GM18951 (cell line): Measurements from ENCODE around the gene DENND4A.

Experiments
- POLR2A ChIP-seq: IDR thresholded peaks from 4 replicates; pipeline ENCODE4 v1.6.1; 2011; ENCODE audit warnings: mild to moderate bottlenecking; ENCODE audit not compliant: insufficient read length, insufficient read depth; ENCODE audit errors: extremely low read depth
- in situ Hi-C: fragments of 300-500 bp; cut with MboI; formaldehyde crosslinking; loops from one replicate; pipeline ENCODE4 v1.12.0; 2022; ENCODE audit warnings: low sequenced_read_pairs, mixed read lengths, inconsistent platforms; ENCODE audit not compliant: unreplicated experiment

The DENND4A gene

DNA sequence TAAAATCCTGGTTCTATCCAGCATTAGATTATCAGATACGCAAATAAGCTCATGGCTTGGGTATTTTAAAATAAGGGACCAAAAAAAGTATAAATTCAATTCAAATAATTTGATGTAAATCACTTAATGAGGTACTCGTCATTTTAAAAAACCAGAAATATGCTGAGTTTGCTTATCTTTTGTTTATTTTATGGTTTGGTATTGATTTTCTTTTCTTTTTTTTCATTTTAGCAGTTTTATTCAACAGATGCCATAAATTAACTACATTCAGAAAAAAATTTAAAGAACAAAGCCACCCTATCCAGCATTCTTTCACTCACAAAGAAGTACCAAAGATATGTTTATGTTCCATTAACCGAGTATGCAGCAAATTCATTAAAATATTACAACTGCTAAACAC is 22.6 kb downstream of the DENND4A start:
- in situ Hi-C loops, result no loop called here
- no peak for TF ChIP-seq POLR2A

DNA sequence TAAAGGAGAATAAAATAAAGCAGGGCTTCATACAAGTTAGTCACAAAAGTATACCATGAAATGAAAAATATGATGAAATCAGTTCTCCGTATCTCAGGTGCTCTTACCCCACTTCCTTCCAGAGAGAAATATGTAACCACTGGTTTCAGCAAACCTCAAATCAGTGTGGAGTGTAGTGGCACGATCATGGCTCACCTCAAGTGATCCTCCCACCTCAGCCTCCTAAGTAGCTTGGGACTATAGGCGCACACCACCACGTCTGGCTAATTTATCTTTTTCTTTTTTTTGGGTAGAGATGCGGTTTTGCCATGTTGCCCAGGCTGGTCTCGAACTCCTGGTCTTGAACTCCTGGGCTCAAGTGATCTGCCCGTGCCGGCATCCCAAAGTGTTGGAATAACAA is 24.2 kb downstream of the DENND4A start:
- no peak for TF ChIP-seq POLR2A
- in situ Hi-C loops, result no loop called here

DNA sequence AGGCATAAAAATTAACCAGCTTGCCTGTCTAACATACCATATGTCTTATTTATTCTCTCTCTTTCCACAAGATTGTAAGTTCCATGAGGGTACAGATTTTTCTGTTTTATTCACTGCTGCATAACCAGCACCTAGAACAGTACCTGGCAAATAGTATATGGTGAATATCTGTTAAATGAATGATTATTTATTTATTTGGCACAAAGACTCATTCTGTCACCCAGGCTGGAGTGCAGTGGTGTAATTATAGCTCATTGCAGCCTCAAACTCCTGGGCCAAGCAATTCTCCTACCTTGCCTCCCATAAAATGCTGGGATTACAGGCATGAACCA is 24.9 kb downstream of the DENND4A start:
- no peak for TF ChIP-seq POLR2A
- in situ Hi-C loops, result no loop called here

DNA sequence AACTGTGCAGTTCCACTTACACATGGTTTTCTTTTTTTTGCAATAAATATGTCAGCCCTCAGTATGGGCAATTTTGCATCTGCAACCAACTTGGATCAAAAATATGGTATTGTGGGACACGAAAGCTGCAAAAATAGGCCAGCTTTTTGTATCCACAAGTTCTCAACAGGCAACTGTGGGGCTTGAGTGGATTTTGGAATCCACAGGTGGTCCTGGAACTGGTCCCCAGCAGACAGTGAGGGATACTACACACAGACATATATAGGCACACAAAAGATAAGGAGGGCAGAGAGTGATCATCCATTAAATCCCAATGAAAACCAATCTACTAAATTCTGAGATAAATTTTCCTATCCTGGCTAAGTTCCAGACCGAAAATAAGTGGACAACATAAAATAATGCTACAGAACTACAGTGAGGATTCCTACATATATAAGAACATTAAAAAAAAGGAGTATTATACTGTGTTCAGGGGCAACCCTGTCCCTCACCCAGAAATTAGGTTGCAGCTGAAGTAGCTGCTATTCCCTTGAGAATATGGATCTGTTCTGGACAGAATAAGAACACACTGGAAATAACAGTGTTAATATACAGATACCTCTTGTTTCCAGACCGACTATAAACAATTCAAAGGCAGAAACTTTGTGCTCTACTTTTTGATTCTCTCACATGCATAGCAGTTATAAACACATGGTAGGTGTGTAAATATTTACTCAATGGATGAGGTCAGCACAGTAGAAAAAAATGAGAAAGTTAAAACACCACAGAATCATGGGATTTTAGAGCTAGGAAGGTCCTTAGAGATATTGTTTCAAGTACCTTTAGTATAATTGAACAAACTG is 25.4 kb downstream of the DENND4A start:
- in situ Hi-C loops, result no loop called here
- TF ChIP-seq POLR2A, result no peak

DNA sequence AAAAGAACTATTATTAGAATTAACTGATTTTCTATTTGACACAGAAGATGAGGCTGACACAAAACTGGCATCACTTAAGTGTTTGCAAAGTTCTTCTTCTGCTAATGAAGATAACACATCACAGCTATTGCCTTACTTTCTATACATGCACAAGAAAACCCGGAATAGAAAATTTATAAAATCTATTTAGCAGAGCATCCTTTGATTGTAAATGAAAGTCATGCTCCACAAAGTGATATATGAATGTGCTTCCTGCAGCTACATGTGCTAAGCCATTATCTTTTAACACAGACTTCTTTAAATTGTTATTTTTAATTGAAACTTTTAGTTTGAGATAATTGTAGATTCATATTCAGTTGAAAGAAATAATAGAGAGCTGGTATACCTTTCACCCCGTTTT is 27.0 kb downstream of the DENND4A start:
- in situ Hi-C loops, result no loop called here

DNA sequence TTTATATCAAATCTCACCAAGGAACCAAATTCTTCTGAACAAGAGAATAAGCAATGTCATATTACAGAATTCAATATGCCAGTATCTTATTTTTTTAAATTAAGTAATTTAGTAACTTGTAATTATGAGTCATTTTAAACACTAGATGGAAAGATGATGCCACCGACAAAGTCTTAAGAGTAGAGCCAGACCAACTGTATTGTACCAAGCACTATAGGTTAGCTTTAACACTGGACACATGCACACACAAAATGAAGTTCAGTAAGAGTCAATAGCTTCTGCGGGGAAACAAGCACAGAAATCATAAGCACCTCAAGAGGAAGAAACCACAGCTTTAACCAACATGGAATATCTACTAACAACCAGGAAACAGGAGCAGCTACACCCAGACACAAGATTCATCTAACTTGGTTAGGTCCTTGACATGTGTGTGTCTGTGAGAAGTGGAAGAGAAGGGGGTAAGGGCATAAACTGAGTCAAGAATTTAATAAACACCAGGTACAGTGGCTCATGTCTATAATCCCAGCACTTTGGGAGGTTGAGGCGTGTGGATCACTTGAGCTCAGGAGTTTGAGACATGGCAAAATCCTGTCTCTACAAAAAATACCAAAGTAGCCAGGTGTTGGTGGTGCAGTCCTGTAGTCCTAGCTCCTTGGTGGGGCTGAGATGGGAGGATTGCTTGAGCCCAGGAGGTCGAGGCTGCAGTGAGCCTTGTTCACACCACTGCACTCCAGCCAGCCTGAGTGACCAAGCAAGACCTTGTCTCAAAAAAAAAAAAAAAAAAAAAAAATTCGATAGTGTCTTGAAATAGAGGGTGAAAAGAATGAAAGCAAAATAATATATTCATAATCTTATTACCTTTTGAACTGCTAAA is 28.9 kb downstream of the DENND4A start:
- in situ Hi-C loops, result no loop called here
- TF ChIP-seq POLR2A, result no peak

More for the DNA sequence above, 27.0 kb downstream of the DENND4A start:
- TF ChIP-seq POLR2A, result no peak

DNA sequence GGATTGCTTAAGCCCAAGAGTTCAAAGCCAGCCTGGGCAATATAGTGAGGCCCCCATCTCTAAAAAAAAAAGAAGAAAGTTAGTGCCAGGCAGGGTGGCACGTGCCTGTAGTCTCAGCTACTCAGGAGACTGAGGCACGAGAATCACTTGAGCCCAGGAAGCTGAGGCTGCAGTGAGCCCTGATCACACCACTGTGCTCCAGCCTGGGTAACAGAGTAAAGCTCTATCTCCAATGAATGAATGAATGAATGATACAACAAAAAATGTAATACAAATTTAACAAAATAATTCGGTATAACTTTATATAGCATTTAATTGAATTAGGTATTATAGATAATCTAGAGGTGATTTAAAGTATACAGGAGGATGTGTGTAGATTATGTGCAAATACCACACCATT is 29.7 kb downstream of the DENND4A start:
- in situ Hi-C loops, result no loop called here
- TF ChIP-seq POLR2A, result no peak

DNA sequence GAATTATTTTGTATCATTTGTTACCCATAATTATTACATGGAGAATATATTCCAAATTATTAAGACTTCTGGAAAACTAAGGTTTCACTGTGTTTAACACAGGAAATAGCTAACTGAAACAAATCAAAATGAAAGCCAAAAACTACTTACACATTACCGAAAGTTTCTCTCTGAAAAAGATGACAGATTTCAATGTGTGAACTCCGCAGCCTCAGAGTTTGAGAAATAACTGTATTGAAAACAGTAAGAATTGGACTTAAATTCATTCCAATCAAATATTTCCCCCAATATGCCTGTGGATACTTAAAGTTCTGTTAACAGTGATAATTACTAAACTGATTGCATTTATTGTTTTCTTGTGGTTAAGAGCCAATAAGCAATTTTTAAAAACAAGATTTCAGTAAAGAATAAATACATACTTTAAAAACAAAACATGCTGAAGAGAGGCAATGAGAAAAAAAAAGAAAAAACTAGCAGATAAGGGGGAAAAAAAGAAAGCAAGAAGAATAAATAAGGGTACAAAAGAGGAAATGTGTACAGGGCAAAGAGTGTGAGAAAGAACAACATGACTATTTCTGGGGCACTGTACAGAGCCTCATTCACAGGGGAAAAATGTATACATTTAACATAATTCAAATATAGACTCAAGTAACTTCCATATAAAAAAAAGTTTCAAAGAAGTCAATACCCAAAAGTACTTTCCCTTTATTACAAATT is 30.7 kb downstream of the DENND4A start:
- TF ChIP-seq POLR2A, result no peak
- in situ Hi-C loops, result no loop called here

DNA sequence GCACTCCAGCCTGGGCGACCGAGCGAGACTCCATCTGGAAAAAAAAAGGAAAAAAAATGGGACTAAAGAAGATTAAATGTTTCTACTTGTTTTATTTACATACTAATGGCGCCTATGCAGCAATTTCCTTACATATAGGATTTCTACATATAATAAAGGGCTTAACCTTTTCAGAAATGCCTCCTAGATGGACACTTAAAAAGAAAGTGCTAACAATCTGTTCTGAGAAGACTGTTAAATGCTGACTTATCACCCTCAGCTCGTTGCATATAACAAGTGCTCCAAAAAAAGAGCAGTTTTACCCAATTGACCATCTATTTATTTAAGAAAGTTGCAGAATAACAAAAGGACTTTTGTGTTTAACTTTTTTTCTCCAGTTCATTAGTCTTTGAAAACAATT is 32.7 kb downstream of the DENND4A start:
- no peak for TF ChIP-seq POLR2A
- in situ Hi-C loops, result no loop called here

DNA sequence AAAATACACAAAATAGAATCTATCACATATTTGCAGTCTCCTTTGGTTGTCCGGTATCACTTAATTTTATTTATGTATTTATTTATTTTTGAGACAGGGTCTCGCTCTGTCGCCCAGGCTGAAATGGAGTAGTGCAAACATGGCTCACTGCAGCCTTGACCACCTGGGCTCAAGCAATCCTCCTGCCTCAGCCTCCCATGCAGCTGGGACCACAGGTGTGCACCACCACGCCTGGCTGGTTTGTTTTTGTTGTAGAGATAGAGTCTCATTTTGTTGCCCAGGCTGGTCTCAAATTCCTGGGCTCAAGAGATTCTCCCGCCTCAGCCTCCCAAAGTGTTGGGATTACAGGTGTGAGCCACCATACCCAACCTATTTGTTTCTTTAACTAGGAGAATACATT is 33.9 kb downstream of the DENND4A start:
- TF ChIP-seq POLR2A, result no peak
- in situ Hi-C loops, result no loop called here

DNA sequence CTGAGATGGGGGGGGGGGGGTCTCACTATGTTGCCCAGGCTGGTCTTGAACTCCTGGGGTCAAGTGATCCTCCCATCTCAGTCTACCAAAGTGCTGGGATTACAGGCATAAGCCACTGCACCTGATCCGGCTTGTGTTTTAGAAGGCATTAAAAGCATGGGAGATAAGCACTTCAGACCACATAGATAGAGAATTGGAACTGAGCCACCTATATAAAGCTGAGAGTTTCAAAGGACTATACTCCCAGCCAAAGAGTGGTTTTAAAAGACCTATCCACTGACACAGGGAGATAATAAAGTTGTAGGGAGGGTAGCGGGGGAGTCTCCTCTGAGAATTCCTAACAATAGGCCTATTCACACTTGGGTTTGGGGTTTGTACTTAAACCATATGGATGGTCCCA is 34.8 kb downstream of the DENND4A start:
- TF ChIP-seq POLR2A, result no peak
- in situ Hi-C loops, result no loop called here

DNA sequence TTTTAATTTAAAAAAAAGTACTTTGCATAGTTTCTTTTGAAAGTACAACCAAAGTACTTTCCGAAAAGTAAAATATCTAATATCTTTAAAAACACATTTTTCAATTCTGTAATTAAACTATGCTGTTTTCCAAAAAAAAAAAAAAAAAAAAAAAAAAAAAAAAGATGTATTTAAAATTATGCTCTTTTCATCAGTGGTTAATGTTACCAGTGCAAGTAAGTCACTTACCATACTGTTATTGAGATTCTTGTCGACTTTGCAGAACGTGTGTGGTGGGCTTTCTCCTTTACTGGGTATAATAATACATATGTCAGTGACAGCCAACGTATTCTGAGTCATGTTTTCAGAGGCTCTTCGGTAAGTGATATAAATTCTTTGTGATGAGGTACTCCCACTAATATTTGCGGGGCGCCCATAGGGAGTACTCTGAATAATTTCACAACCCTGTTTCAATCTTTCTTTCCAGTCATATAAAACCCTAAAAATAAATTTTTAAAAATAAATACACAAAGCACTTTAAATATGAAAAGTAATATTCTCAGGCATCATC is 39.9 kb downstream of the DENND4A start:
- in situ Hi-C loops, result no loop called here
- no peak for TF ChIP-seq POLR2A

DNA sequence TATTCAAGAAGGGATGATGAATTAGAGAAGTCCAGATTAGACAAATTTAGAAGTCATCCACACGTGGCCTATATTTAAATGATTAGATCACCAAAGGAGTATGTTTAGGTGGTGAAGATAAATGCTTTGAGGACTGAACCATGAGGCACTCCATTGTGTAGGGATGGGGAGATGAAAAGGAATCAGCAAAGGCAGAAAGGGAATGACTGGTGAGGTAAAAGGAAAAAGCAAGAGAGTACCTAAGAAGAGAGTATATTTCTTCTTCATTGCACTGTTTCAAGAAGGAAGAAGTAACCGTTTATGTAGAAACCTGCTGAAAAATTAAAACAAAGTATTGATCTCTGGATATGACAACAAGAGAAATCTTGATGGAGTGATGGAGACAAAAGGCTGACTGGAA is 40.7 kb downstream of the DENND4A start:
- in situ Hi-C loops, result no loop called here
- TF ChIP-seq POLR2A, result no peak
